WTC11 (cell line): ENCODE data around the gene CADM2. TPM values are rescaled to one million over a fixed set of nuclear protein-coding genes. Genes with fewer than 3 reads are reported as not detected.

ENCODE experiments used
- ATAC-seq: fragments of 200-7000 bp; cut with Tn5 transposase; 2 replicates; pipeline ENCODE4 v1.10.0; 2021; ENCODE audit warnings: mild to moderate bottlenecking, moderate library complexity
- CTCF ChIA-PET: fragments of 300-600 bp; sonication (Branson Sonifier 250); formaldehyde crosslinking; loops from one replicate; lab custom pipeline; 2021; ENCODE audit warnings: antibody characterized with exemption; lab: Charles Lee
- POLR2A ChIA-PET: fragments of 350-600 bp; sonication (Branson Sonifier 250); formaldehyde crosslinking; loops from one replicate; lab custom pipeline; 2021; ENCODE audit warnings: antibody characterized with exemption; lab: Charles Lee
- DNase-seq: peaks from one replicate; pipeline ENCODE4 v3.0.0; 2021; ENCODE audit warnings: low spot score
- H3K27ac Mint-ChIP-seq: 2 replicates; pipeline ENCODE4 v1.8.0; 2021; ENCODE audit warnings: mixed read lengths
- H3K27me3 Mint-ChIP-seq: 2 replicates; pipeline ENCODE4 v1.8.0; 2021; ENCODE audit warnings: low read depth, mild to moderate bottlenecking, moderate library complexity, mixed read lengths
- H3K36me3 Mint-ChIP-seq: 2 replicates; pipeline ENCODE4 v1.8.0; 2021; ENCODE audit warnings: mixed read lengths
- H3K4me1 Mint-ChIP-seq: 2 replicates; pipeline ENCODE4 v1.8.0; 2022; ENCODE audit warnings: mixed read lengths
- H3K4me3 Mint-ChIP-seq: 2 replicates; pipeline ENCODE4 v1.8.0; 2021; ENCODE audit warnings: mild to moderate bottlenecking, moderate library complexity, mixed read lengths
- H3K9me3 Mint-ChIP-seq: 2 replicates; pipeline ENCODE4 v1.8.0; 2021; ENCODE audit warnings: mixed read lengths
- CREM ChIP-seq: sonication (generic); formaldehyde crosslinking; IDR thresholded peaks from 2 replicates; pipeline ENCODE4 v1.8.1; 2022; ENCODE audit warnings: mild to moderate bottlenecking, missing genetic modification reagents, moderate library complexity
- GTF2I ChIP-seq: fragments of 250-450 bp; sonication (Bioruptor Pico); conservative IDR thresholded peaks from 2 replicates; pipeline ENCODE4 v1.4.0; 2021; ENCODE audit warnings: mild to moderate bottlenecking
- JAZF1 ChIP-seq: fragments of 250-450 bp; sonication (Bioruptor Pico); IDR thresholded peaks from 2 replicates; pipeline ENCODE4 v1.9.0; 2021; ENCODE audit warnings: moderate library complexity, mild to moderate bottlenecking, inconsistent platforms
- OVOL2 ChIP-seq: fragments of 250-450 bp; sonication (Bioruptor Pico); IDR thresholded peaks from 2 replicates; pipeline ENCODE4 v1.9.0; 2021; ENCODE audit warnings: mild to moderate bottlenecking, borderline replicate concordance
- TEAD4 ChIP-seq: sonication (generic); formaldehyde crosslinking; IDR thresholded peaks from 2 replicates; pipeline ENCODE4 v1.8.0; 2022; ENCODE audit warnings: mild to moderate bottlenecking, missing genetic modification reagents
- ZNF138 ChIP-seq: sonication (generic); formaldehyde crosslinking; conservative IDR thresholded peaks from 2 replicates; pipeline ENCODE4 v1.8.1; 2022; ENCODE audit warnings: mild to moderate bottlenecking, moderate library complexity, missing genetic modification reagents
- ZNF416 ChIP-seq: fragments of 250-450 bp; sonication (Bioruptor Pico); IDR thresholded peaks from 2 replicates; pipeline ENCODE4 v1.9.0; 2021; ENCODE audit warnings: mild to moderate bottlenecking, inconsistent platforms
- ZNF423 ChIP-seq: fragments of 250-450 bp; sonication (Bioruptor Pico); IDR thresholded peaks from 2 replicates; pipeline ENCODE4 v2.1.2; 2022; ENCODE audit warnings: mild to moderate bottlenecking, moderate library complexity
- ZNF671 ChIP-seq: fragments of 250-450 bp; sonication (Bioruptor Pico); IDR thresholded peaks from 2 replicates; pipeline ENCODE4 v1.8.0; 2021; ENCODE audit warnings: mild to moderate bottlenecking
- total RNA-seq: library from RNA; stranded (reverse); gene quantifications from 3 replicates; pipeline ENCODE4 v1.2.3, GENCODE V29; 2021
- TF ChIP-seq, protein P1 (sequence below): sonication (generic); formaldehyde crosslinking; IDR thresholded peaks from 2 replicates; pipeline ENCODE4 v1.8.1; 2022; ENCODE audit warnings: mild to moderate bottlenecking, moderate library complexity, missing genetic modification reagents
- TF ChIP-seq, protein P2 (sequence below): sonication (generic); formaldehyde crosslinking; IDR thresholded peaks from 2 replicates; pipeline ENCODE4 v1.8.1; 2023; ENCODE audit warnings: mild to moderate bottlenecking, missing genetic modification reagents, borderline replicate concordance
- TF ChIP-seq, protein P3 (sequence below): sonication (generic); formaldehyde crosslinking; IDR thresholded peaks from 2 replicates; pipeline ENCODE4 v1.8.0; 2022; ENCODE audit warnings: mild to moderate bottlenecking, missing genetic modification reagents
- TF ChIP-seq, protein P4 (sequence below): sonication (generic); formaldehyde crosslinking; IDR thresholded peaks from 2 replicates; pipeline ENCODE4 v1.8.1; 2023; ENCODE audit warnings: mild to moderate bottlenecking, missing genetic modification reagents, moderate library complexity
- TF ChIP-seq, protein P5 (sequence below): sonication (generic); formaldehyde crosslinking; IDR thresholded peaks from 2 replicates; pipeline ENCODE4 v1.8.1; 2023; ENCODE audit warnings: mild to moderate bottlenecking, moderate library complexity, missing genetic modification reagents
- TF ChIP-seq, protein P6 (sequence below): fragments of 250-450 bp; sonication (Bioruptor Pico); IDR thresholded peaks from 2 replicates; pipeline ENCODE4 v1.9.0; 2021; ENCODE audit warnings: mild to moderate bottlenecking
- TF ChIP-seq, protein P7 (sequence below): fragments of 250-450 bp; sonication (Bioruptor Pico); conservative IDR thresholded peaks from 2 replicates; pipeline ENCODE4 v1.9.0; 2021; ENCODE audit warnings: mild to moderate bottlenecking

Gene CADM2
- total RNA-seq, 1 experiment from 2014 or later, result 18.8 TPM

DNA sequence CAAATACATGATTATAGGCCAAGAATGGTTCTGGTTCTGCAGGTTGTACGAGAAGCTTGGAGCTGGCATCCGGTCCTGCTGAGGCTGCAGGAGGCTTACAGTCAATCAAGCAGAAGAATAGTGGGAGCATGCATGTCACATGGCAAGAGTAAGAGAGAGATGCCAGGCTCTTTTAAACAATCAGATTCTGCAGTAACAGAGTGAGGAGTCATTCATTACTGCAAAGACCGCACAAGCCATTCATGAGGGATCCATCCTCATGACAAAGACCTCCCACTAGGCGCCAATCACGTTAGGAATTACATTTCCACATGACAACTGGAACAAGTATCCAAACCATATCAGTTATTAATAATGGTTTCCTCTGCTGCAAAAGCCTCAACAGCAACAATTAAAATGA lies 536.8 kb downstream of the CADM2 start (continued):
- no peak for TF ChIP-seq ZNF138 (CRISPR knock-in tag)
- TF ChIP-seq, protein P1, sequence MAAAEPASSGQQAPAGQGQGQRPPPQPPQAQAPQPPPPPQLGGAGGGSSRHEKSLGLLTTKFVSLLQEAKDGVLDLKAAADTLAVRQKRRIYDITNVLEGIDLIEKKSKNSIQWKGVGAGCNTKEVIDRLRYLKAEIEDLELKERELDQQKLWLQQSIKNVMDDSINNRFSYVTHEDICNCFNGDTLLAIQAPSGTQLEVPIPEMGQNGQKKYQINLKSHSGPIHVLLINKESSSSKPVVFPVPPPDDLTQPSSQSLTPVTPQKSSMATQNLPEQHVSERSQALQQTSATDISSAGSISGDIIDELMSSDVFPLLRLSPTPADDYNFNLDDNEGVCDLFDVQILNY (CRISPR knock-in tag), result no peak
- TF ChIP-seq, protein P2, sequence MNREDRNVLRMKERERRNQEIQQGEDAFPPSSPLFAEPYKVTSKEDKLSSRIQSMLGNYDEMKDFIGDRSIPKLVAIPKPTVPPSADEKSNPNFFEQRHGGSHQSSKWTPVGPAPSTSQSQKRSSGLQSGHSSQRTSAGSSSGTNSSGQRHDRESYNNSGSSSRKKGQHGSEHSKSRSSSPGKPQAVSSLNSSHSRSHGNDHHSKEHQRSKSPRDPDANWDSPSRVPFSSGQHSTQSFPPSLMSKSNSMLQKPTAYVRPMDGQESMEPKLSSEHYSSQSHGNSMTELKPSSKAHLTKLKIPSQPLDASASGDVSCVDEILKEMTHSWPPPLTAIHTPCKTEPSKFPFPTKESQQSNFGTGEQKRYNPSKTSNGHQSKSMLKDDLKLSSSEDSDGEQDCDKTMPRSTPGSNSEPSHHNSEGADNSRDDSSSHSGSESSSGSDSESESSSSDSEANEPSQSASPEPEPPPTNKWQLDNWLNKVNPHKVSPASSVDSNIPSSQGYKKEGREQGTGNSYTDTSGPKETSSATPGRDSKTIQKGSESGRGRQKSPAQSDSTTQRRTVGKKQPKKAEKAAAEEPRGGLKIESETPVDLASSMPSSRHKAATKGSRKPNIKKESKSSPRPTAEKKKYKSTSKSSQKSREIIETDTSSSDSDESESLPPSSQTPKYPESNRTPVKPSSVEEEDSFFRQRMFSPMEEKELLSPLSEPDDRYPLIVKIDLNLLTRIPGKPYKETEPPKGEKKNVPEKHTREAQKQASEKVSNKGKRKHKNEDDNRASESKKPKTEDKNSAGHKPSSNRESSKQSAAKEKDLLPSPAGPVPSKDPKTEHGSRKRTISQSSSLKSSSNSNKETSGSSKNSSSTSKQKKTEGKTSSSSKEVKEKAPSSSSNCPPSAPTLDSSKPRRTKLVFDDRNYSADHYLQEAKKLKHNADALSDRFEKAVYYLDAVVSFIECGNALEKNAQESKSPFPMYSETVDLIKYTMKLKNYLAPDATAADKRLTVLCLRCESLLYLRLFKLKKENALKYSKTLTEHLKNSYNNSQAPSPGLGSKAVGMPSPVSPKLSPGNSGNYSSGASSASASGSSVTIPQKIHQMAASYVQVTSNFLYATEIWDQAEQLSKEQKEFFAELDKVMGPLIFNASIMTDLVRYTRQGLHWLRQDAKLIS (CRISPR knock-in tag), result no peak

DNA sequence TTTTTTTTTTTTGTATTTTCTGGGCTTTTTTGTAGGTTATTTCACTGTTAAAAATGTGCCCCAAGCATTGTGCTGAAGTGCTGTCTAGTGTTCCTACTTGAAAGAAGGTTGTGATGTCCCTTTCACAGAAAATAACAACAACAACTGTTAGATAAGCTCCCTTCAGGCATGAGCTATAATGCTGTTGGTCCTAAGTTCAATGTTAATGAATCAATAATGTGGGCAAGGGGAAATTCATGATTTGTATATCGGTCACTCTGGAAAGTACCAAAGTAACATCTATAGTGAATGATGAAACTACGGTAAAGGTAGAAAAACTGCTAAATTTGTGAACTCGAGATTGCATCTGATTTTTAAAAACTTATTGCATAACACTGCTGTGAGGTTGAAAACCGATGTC lies 539.4 kb downstream of the CADM2 start:
- ChIA-PET CTCF (no interaction called here), POLR2A (no interaction called here)
- ATAC-seq (no peak), DNase-seq (no peak)
- no peaks in the 10 kb centered on the region; the same call in 1 of the 2 replicates for H3K9me3 Mint-ChIP-seq
- no peak overlapping the region for H3K27ac Mint-ChIP-seq
- no peak overlapping the region for H3K4me3 Mint-ChIP-seq
- H3K36me3 Mint-ChIP-seq, result no peaks in the 10 kb centered on the region
- no peak for TF ChIP-seq ZNF416 (CRISPR knock-in tag)
- TF ChIP-seq, protein P3, sequence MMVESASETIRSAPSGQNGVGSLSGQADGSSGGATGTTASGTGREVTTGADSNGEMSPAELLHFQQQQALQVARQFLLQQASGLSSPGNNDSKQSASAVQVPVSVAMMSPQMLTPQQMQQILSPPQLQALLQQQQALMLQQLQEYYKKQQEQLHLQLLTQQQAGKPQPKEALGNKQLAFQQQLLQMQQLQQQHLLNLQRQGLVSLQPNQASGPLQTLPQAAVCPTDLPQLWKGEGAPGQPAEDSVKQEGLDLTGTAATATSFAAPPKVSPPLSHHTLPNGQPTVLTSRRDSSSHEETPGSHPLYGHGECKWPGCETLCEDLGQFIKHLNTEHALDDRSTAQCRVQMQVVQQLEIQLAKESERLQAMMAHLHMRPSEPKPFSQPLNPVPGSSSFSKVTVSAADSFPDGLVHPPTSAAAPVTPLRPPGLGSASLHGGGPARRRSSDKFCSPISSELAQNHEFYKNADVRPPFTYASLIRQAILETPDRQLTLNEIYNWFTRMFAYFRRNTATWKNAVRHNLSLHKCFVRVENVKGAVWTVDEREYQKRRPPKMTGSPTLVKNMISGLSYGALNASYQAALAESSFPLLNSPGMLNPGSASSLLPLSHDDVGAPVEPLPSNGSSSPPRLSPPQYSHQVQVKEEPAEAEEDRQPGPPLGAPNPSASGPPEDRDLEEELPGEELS (CRISPR knock-in tag), result no peak
- TF ChIP-seq ZNF671 (CRISPR knock-in tag), result no peak
- TF ChIP-seq, protein P4, sequence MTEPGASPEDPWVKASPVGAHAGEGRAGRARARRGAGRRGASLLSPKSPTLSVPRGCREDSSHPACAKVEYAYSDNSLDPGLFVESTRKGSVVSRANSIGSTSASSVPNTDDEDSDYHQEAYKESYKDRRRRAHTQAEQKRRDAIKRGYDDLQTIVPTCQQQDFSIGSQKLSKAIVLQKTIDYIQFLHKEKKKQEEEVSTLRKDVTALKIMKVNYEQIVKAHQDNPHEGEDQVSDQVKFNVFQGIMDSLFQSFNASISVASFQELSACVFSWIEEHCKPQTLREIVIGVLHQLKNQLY (CRISPR knock-in tag), result no peak
- no peak for TF ChIP-seq TEAD4 (CRISPR knock-in tag)
- TF ChIP-seq, protein P5, sequence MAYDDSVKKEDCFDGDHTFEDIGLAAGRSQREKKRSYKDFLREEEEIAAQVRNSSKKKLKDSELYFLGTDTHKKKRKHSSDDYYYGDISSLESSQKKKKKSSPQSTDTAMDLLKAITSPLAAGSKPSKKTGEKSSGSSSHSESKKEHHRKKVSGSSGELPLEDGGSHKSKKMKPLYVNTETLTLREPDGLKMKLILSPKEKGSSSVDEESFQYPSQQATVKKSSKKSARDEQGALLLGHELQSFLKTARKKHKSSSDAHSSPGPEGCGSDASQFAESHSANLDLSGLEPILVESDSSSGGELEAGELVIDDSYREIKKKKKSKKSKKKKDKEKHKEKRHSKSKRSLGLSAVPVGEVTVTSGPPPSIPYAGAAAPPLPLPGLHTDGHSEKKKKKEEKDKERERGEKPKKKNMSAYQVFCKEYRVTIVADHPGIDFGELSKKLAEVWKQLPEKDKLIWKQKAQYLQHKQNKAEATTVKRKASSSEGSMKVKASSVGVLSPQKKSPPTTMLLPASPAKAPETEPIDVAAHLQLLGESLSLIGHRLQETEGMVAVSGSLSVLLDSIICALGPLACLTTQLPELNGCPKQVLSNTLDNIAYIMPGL, result no peak
- TF ChIP-seq CREM (CRISPR knock-in tag), result no peak
- no peak for TF ChIP-seq OVOL2 (CRISPR knock-in tag)
- TF ChIP-seq JAZF1, result no peak
- TF ChIP-seq, protein P6, sequence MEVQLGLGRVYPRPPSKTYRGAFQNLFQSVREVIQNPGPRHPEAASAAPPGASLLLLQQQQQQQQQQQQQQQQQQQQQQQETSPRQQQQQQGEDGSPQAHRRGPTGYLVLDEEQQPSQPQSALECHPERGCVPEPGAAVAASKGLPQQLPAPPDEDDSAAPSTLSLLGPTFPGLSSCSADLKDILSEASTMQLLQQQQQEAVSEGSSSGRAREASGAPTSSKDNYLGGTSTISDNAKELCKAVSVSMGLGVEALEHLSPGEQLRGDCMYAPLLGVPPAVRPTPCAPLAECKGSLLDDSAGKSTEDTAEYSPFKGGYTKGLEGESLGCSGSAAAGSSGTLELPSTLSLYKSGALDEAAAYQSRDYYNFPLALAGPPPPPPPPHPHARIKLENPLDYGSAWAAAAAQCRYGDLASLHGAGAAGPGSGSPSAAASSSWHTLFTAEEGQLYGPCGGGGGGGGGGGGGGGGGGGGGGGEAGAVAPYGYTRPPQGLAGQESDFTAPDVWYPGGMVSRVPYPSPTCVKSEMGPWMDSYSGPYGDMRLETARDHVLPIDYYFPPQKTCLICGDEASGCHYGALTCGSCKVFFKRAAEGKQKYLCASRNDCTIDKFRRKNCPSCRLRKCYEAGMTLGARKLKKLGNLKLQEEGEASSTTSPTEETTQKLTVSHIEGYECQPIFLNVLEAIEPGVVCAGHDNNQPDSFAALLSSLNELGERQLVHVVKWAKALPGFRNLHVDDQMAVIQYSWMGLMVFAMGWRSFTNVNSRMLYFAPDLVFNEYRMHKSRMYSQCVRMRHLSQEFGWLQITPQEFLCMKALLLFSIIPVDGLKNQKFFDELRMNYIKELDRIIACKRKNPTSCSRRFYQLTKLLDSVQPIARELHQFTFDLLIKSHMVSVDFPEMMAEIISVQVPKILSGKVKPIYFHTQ (CRISPR knock-in tag), result no peak
- TF ChIP-seq, protein P7, sequence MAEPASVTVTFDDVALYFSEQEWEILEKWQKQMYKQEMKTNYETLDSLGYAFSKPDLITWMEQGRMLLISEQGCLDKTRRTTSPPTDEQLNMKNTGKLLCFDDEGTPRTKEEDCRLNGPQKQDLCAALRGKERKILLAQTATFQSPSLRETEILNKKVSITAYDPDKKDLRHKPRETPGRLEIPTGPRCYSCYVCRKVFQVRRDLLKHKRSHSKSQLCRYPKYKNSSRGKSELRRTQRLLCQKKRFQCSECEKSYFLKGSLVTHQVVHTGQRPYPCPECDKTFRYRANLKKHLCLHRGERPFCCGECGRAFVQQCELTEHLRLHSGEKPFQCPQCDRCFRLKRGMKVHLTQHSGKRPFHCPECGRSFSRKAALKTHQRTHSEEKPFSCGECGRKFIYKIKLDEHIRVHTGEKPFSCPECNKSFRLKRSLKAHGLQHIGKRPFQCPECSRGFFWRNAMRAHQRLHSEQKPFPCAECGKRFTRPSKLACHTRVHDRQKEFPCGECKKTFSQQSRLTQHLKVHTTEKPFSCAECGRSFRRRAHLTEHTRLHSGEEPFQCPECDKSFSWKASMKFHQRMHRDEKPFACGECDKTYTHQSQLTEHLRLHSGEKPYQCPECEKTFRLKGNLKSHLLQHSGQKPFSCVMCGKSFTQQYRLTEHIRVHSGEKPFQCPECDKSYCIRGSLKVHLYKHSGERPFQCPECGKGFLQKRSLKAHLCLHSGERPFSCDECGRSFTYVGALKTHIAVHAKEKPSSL (CRISPR knock-in tag), result no peak
- TF ChIP-seq GTF2I, result no peak
- TF ChIP-seq, protein P1 (CRISPR knock-in tag), result no peak
- TF ChIP-seq ZNF423 (CRISPR knock-in tag), result no peak
- no peaks in the 10 kb centered on the region for H3K27me3 Mint-ChIP-seq
- peaks cover 15% of the 10 kb centered on the region for H3K4me1 Mint-ChIP-seq
